Measurements from ENCODE around the gene PAFAH1B1.
"Not testable (repeated sequence)": the region's sequence is repeated elsewhere in the genome, so short reads cannot be mapped to it uniquely, and the experiment has no call there.

The PAFAH1B1 gene

DNA sequence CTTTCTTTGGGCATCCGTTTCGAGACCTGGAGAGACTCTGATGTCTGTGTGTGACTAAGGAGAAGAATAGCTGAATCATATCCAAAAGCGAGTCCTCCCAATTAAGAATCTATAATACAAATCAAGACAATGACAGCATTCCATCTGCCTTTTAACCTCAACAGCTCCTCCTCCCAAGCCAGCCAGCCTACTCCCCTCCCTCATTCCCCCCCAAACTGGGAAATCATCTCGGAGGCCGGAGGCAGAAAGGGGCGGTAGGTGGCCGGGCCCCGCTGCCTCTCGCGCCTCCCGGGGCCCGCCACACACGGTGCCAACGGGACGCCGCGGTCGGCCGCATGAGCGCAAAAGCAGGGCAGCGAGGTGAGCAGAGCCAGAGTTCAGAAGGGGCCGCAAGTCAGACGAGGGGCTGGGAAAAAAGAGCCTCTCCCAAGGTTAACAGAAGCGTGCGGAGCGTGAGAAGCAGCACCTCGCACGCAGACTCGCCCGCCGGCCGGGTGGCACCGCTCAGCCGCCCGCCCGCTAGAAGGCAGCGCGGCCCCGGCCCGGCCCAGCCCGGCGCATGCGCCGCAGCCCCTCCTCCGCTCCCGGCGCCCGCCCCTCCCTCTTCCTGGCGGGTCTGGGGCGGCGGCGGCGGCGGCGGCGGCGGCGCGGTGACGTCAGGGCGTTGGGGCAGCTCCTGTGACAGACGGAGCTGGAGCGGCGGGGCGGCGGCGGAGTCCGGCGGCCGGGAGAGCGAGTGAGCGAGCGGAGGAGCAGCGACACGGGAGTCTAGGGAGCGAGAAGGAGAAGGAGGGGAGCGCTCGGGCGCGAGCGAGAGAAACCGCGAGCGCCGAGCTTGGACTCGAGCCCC lies at the start of gene PAFAH1B1:
Gene PAFAH1B1, plus strand, starts transcription at position 684 of the 850 bp plus-strand sequence. CDS start 44,635 bp downstream, outside the sequence.
- H3K27ac ChIP-seq, result peak within 1 kb of the TSS; percentile 98
- TF ChIP-seq, protein P1, sequence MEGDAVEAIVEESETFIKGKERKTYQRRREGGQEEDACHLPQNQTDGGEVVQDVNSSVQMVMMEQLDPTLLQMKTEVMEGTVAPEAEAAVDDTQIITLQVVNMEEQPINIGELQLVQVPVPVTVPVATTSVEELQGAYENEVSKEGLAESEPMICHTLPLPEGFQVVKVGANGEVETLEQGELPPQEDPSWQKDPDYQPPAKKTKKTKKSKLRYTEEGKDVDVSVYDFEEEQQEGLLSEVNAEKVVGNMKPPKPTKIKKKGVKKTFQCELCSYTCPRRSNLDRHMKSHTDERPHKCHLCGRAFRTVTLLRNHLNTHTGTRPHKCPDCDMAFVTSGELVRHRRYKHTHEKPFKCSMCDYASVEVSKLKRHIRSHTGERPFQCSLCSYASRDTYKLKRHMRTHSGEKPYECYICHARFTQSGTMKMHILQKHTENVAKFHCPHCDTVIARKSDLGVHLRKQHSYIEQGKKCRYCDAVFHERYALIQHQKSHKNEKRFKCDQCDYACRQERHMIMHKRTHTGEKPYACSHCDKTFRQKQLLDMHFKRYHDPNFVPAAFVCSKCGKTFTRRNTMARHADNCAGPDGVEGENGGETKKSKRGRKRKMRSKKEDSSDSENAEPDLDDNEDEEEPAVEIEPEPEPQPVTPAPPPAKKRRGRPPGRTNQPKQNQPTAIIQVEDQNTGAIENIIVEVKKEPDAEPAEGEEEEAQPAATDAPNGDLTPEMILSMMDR (conservative IDR thresholded peaks at IDR 0.05), result peak; percentile 10; the same call in 1 of the 2 replicates
- peak; percentile 74; the same call in 1 of the 2 replicates for TF ChIP-seq ZFX (IDR thresholded peaks at IDR 0.05)

DNA sequence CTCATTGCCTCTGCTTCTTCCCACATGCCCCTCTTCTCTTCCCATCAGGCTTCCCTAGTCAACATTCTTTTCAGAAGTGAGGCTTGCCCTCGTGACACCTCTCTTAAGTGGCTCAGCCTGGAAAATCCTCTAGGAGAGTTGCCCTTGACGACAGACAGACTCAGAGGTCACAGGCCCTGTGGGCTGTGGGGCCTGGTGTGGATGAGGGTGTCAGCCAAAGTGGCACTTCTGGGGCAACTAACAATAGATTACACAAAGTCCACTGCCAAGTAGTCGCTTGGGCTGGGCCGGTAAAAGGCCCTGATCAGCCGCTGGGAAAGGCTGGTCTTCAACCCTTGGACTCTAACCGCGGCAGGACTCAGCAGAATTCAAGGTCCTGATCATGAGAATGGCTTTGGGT lies 48.1 kb upstream of the PAFAH1B1 start:
- TF ChIP-seq, protein P1 (conservative IDR thresholded peaks at IDR 0.05), result no peak
- no peak for TF ChIP-seq ZFX (IDR thresholded peaks at IDR 0.05)
- no peak overlapping the region for H3K27ac ChIP-seq

DNA sequence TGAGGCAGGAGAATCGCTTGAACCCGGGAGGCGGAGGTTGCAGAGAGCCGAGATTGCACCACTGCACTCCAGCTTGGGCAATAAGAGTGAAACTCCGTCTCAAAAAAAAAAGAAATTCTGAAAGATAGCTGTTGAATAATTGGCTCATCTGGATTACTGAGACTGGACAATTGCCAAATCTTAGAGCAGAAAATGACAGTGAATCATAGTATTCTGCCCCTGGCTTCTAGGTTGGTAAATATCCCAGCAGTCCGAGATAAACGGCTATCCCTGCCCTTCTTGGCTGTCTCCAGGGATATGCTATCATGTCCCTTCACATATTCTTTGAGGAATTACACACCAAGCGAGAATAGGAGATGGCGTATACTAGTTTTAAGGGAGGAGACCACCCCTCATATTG lies 46.3 kb upstream of the PAFAH1B1 start:
- no peak for TF ChIP-seq ZFX (IDR thresholded peaks at IDR 0.05)
- TF ChIP-seq, protein P1 (conservative IDR thresholded peaks at IDR 0.05), result no peak
- no peak overlapping the region for H3K27ac ChIP-seq

DNA sequence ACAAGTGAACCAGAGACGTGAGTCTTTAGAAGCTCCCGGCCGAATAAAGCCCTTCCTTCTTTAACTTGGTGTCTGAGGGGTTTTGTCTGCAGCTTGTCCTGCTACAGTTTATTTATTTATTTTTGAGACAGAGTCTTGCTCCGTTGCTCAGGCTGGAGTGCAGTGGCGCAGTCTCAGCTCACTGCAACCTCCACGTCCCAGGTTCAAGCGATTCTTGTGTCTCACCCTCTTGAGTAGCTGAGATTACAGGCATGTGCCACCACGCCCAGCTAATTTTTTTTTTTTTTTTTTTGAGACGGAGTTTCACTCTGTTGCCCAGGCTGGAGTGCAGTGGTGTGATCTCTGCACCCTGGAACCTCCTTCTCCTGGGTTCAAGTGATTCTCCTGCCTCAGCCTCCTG lies 45.4 kb upstream of the PAFAH1B1 start:
- H3K27ac ChIP-seq, result not testable (repeated sequence)

DNA sequence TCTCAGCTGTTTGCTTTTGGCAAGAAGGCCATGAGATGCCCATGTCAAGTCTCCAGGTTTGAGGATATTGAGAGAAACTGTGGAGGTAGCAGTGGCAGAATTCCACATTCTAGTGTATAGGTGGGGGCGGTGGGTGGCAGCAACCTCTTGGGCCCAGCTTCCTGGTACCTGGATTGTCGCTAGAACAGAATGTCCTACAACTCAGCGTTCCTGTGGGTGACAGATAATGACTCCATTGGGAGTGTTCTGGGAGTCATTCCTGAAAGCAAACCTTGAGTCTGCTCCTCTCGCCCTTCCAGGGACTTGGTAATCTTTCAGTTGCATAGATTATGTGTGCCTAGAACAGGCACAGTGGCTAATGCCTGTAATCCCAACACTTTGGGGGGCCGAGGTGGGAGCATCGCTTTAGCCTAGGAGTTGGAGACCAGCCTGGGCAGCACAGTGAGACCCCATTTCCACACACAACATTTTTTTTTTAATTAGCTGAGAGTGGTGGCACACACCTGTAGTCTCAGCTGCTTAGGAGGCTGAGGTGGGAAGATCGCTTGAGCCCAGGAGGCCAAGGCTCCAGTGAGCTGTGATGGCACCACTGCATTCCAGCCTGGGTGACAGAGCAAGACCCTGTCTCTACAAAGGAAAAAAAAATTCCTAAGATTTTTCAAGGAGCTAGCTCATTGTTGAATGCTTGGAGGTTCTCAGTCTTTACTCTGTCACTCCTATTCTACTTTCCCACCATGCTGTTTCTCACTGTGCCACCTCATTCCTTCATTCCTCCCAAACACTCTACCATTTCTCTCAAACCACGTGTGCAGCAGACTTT lies 43.9 kb upstream of the PAFAH1B1 start:
- no peak overlapping the region for H3K27ac ChIP-seq
- TF ChIP-seq, protein P1 (conservative IDR thresholded peaks at IDR 0.05), result no peak
- no peak for TF ChIP-seq ZFX (IDR thresholded peaks at IDR 0.05)

DNA sequence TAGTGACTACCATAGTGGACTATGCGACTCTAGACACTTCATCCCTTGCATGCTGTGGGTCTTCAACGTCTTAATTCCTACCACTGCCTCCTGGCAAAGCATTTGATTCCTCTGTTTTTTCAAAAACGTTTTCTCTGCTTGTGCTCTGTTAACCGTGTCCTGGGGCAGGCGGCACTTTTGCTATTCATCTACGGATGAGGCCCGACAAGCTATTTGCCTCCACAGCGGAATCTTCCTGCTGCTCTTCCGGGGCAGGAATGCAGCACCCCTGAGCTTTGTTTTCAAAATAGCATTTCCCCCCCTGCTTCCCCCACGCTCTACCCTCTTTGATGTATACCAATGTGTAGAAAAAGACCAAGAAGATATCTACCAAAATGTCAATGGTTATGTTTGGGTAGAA lies 42.0 kb upstream of the PAFAH1B1 start:
- TF ChIP-seq, protein P1 (conservative IDR thresholded peaks at IDR 0.05), result no peak
- TF ChIP-seq ZFX (IDR thresholded peaks at IDR 0.05), result no peak
- no peak overlapping the region for H3K27ac ChIP-seq

DNA sequence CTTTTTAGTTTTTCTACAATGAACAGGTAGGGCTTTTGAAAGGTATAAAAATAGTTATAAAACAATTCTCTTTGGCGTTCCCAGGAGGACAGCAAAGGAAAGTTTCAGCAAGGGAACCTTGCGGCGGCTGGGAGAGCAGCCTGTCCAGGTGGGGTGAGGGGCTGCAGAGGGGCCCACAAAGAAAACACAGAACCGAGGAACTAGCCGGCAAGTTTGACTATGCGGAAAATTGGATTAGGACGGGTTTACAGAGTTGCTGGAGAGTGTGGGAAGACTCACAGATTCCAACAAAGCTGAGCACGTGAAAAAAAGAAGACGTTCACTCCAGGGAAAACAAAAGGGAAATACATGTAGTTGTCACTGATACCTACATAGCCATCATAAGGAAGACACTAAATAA lies 41.5 kb upstream of the PAFAH1B1 start:
- no peak overlapping the region for H3K27ac ChIP-seq
- TF ChIP-seq, protein P1 (conservative IDR thresholded peaks at IDR 0.05), result no peak
- no peak for TF ChIP-seq ZFX (IDR thresholded peaks at IDR 0.05)

All from C4-2B (cell line).